Left hindlimb (tissue), 1 donor: ENCODE data around the gene PAPLN.
"Not testable (repeated sequence)": the region's sequence is repeated elsewhere in the genome, so short reads cannot be mapped to it uniquely, and the experiment has no call there.

Experiments
- DNase-seq: peaks from one replicate; pipeline ENCODE4 v3.0.0-alpha.2; 2018

Gene PAPLN, protein sequence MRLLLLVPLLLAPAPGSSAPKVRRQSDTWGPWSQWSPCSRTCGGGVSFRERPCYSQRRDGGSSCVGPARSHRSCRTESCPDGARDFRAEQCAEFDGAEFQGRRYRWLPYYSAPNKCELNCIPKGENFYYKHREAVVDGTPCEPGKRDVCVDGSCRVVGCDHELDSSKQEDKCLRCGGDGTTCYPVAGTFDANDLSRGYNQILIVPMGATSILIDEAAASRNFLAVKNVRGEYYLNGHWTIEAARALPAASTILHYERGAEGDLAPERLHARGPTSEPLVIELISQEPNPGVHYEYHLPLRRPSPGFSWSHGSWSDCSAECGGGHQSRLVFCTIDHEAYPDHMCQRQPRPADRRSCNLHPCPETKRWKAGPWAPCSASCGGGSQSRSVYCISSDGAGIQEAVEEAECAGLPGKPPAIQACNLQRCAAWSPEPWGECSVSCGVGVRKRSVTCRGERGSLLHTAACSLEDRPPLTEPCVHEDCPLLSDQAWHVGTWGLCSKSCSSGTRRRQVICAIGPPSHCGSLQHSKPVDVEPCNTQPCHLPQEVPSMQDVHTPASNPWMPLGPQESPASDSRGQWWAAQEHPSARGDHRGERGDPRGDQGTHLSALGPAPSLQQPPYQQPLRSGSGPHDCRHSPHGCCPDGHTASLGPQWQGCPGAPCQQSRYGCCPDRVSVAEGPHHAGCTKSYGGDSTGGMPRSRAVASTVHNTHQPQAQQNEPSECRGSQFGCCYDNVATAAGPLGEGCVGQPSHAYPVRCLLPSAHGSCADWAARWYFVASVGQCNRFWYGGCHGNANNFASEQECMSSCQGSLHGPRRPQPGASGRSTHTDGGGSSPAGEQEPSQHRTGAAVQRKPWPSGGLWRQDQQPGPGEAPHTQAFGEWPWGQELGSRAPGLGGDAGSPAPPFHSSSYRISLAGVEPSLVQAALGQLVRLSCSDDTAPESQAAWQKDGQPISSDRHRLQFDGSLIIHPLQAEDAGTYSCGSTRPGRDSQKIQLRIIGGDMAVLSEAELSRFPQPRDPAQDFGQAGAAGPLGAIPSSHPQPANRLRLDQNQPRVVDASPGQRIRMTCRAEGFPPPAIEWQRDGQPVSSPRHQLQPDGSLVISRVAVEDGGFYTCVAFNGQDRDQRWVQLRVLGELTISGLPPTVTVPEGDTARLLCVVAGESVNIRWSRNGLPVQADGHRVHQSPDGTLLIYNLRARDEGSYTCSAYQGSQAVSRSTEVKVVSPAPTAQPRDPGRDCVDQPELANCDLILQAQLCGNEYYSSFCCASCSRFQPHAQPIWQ

GRCh38 chr14:73237219-73237785 is at the start of gene PAPLN:
Gene PAPLN, plus strand, starts transcription at chr14:73237506. Its CDS starts 2,273 bp downstream, at chr14:73239779.
- DNase-seq: no peak

GRCh38 chr14:73188501-73188911 is 48.8 kb upstream of the PAPLN start:
- no peak for DNase-seq

- DNase-seq: no peak
These were observed 47.7 kb upstream of the PAPLN start for GRCh38 chr14:73189651-73190050.

- no peak for DNase-seq
These were observed 45.9 kb upstream of the PAPLN start for GRCh38 chr14:73191441-73191840.

DNA sequence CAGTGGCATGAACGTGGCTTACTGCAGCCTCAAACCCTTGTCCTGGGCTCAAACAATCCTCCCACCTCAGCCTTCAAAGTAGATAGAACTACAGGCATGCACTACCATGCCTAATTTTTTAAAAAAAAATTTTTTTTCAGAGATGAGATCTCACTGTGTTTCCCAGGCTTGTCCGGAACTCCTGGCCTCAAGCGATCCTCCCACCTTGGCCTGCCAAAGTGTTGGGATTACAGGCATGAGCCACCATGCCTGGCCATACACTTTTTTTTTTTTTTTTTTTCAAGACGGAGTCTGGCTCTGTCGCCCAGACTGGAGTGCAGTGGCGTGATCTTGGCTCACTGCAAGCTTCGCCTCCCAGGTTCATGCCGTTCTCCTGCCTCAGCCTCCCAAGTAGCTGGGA is 43.0 kb upstream of the PAPLN start:
- DNase-seq: not testable (repeated sequence)

GRCh38 chr14:73198253-73198652 is 39.1 kb upstream of the PAPLN start:
- no peak for DNase-seq

GRCh38 chr14:73203527-73203926 is 33.8 kb upstream of the PAPLN start:
- DNase-seq: no peak

DNA sequence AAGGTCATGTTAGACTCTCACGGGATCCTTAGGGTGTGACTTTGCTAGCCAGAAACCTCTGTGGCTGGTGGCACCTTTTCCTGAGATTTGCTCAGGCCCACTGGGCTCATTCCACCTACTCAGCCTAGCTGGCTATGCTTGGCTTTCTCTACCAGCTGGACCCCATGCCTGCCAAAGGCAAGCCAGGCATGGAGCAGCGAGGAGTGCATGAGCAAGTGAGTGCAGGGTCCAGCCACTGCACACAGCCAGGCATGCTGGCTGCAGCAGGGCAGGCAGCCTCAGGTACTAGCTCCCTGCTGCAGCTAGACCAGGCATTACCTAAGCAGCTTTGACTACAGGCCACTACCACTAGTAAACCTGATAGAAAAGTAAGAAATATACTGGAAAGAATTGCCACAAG is 29.7 kb upstream of the PAPLN start:
- DNase-seq: no peak

- DNase-seq: no peak
These were observed 28.9 kb upstream of the PAPLN start for GRCh38 chr14:73208390-73208789.

- no peak for DNase-seq
These were observed 28.5 kb upstream of the PAPLN start for GRCh38 chr14:73208846-73209245.

DNA sequence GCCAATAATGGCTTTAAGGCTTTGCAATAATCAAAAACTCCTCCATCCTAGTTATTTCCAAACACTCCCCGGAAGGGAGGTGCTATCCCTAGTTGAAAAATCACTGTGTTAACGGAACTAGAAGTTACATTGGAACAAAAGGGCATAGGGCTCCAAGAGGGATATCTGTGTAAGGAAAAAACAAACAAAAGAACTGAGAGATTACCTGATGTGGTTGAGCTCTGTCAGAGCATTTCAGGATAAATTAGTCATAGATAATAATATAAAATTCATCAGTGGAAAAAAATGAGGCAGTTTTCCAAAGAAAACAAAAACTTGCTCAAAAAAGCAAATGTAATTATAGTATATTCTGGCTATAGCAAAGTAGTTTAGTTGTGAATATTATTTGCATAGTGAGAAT is 27.4 kb upstream of the PAPLN start:
- DNase-seq: no peak

GRCh38 chr14:73211251-73212040 is 25.9 kb upstream of the PAPLN start:
- no peak for DNase-seq

DNA sequence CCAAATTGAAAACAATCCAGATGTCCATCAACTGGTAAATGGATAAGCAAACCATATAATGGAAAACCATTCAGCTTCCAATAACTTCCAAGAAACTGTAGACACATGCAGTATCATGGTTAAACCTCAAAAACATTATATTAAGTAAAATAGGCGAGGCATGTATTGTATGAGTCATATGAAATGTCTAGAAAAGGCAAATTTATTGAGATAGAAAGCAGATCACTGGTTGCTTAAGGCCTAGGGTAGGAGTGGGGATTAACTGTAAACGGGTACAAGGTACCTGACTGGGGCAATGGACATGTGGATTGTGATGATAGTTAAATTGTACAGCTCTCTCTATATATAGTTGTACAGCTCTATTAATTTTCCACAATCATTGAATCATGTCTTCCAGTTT is 21.3 kb upstream of the PAPLN start:
- DNase-seq: no peak

DNA sequence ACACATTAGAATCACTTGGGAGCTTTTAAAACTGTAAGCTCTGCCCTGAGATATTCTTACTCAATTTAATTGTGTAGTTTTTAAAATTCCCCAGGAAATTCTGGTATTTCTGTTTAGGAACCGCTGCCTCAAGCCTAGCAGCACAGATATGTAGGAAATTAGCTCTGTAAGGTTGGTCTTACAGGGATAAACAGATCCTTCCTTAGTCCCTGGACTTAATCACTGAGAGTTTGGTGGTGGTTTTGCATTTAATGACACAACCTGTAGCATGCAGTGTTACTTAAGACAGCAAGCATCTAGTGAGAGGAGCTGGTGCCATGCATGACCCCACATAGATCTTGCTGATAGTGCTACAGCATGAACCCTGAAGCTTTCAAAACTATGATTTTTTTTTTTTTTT is 19.9 kb upstream of the PAPLN start:
- no peak for DNase-seq

- no peak for DNase-seq
These were observed 17.2 kb upstream of the PAPLN start for GRCh38 chr14:73220061-73220460.

DNA sequence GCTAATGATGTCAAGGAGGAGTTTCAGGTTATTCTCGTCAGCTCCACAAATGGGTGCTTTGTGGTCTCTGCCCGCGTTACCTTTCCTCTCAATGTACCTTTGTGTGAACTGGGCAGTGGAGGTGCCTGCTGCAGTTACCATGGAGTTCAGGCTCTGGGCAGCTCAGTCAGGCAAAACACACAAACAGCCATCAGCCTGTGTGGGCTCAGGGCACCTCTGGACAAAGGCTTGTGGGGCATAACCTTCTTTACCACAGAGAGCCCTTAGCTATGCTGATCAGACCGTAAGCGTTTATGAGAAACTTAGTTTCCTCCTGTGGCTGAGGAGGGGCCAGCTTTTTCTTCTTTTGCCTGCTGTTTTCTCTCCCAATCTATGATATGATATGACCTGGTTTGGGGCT is 16.7 kb upstream of the PAPLN start:
- no peak for DNase-seq

- DNase-seq: no peak
These were observed 15.4 kb upstream of the PAPLN start for GRCh38 chr14:73221945-73222344.

DNA sequence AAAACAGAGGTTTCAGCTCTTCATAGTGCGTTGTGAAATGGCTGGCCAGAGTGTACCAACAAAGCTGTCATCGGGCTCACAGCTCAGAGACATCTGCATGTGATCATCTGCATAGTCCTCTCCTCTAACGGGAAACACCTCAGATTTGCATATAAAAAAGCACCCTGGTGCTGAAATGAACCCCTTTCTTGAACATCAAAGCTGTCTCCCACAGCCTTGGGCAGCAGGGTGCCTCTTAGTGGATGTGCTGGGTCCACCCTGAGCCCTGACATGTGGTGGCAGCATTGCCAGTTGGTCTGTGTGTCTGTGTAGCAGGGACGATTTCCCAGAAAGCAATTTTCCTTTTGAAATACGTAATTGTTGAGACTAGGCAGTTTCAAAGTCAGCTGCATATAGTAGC is 14.3 kb upstream of the PAPLN start:
- no peak for DNase-seq

DNA sequence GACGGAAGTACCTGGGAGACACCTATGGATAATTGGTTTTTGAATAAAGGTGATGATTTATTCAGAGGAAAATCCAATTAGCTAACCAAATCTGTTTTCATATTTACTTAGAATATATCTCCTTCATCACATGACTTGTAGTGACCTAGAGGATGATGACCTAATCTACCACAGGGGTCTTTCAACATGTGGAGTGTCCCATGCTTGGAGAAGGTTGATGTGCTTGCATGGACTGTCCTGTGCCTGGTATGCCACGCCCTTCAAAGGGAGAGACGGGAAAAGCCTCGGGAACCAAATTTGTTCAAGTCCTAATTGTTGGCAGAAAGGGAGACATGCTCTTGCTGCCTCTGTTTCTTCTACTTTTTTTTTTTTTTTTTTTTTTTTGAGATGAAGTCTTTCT is 11.8 kb upstream of the PAPLN start:
- DNase-seq: no peak

GRCh38 chr14:73227812-73228781 is 9.2 kb upstream of the PAPLN start:
- DNase-seq: peak; percentile 88

GRCh38 chr14:73230051-73230450 is 7.3 kb upstream of the PAPLN start:
- DNase-seq: no peak
